GM21717 (cell line): ENCODE measurements around the gene AFAP1L1.

Source experiments
- ATAC-seq: cut with Tn5 transposase; IDR thresholded peaks from one replicate; pipeline ENCODE4 v1.9.1; 2021; ENCODE audit warnings: mild to moderate bottlenecking, moderate library complexity; ENCODE audit not compliant: unreplicated experiment

The AFAP1L1 gene

GRCh38 chr5:149367972-149368645, 96.5 kb downstream of the AFAP1L1 start:
- no peak for ATAC-seq

GRCh38 chr5:149370878-149371277, 99.2 kb downstream of the AFAP1L1 start:
- no peak for ATAC-seq

- ATAC-seq: peak; percentile 82
Measured at GRCh38 chr5:149371296-149371962, 99.8 kb downstream of the AFAP1L1 start.

- ATAC-seq: no peak
Measured at GRCh38 chr5:149372076-149372795, 100.6 kb downstream of the AFAP1L1 start.

- no peak for ATAC-seq
Measured at GRCh38 chr5:149372932-149373331, 101.3 kb downstream of the AFAP1L1 start.

- ATAC-seq: no peak
Measured at GRCh38 chr5:149374303-149374702, 102.6 kb downstream of the AFAP1L1 start.

GRCh38 chr5:149374801-149375200, 103.1 kb downstream of the AFAP1L1 start:
- ATAC-seq: no peak

- ATAC-seq: no peak
Measured at GRCh38 chr5:149375434-149375833, 103.8 kb downstream of the AFAP1L1 start.

- no peak for ATAC-seq
Measured at GRCh38 chr5:149376104-149376503, 104.4 kb downstream of the AFAP1L1 start.

GRCh38 chr5:149376711-149377447, 105.2 kb downstream of the AFAP1L1 start:
- no peak for ATAC-seq

GRCh38 chr5:149378241-149378820, 106.7 kb downstream of the AFAP1L1 start:
- no peak for ATAC-seq

GRCh38 chr5:149379177-149379761, 107.6 kb downstream of the AFAP1L1 start, which contains the start of gene IL17B:
TSS of gene IL17B (minus strand) at chr5:149379292. CDS start at chr5:149379225, 67 bp downstream.
- no peak for ATAC-seq

- ATAC-seq: no peak
Measured at GRCh38 chr5:149379818-149380374, 108.2 kb downstream of the AFAP1L1 start.

GRCh38 chr5:149380466-149381121, 108.9 kb downstream of the AFAP1L1 start:
- ATAC-seq: no peak

- peak; percentile 10 for ATAC-seq
Measured at GRCh38 chr5:149381261-149381985, 109.8 kb downstream of the AFAP1L1 start.

GRCh38 chr5:149381986-149382338, 110.3 kb downstream of the AFAP1L1 start:
- peak; percentile 76 for ATAC-seq

GRCh38 chr5:149382517-149383220, 111.0 kb downstream of the AFAP1L1 start:
- ATAC-seq: no peak

- no peak for ATAC-seq
Measured at GRCh38 chr5:149383399-149383798, 111.7 kb downstream of the AFAP1L1 start.
